A172 (cell line): ENCODE measurements around the gene GRID1. TPM values are rescaled to one million over a fixed set of nuclear protein-coding genes. Genes with fewer than 3 reads are reported as not detected.

Experiments
- DNase-seq: peaks from one replicate; pipeline ENCODE4 v3.0.0-alpha.2; 2015; ENCODE audit warnings: low spot score
- total RNA-seq: library from RNA; depleted of rRNA; stranded (reverse); fragments of >200 nt; shearing (Covaris generic); gene quantifications from 2 replicates; pipeline ENCODE4 v1.2.3, GENCODE V29; 2014

GRID1 gene
- total RNA-seq, 1 experiment from 2014 or later: 4.9 TPM

- no peak for DNase-seq
Observed at GRCh38 chr10:86293396-86293791, 73.2 kb downstream of the GRID1 start.

GRCh38 chr10:86292462-86293395 is 73.9 kb downstream of the GRID1 start:
- DNase-seq: no peak

- no peak for DNase-seq
Observed at GRCh38 chr10:86291616-86292340, 74.8 kb downstream of the GRID1 start.

GRCh38 chr10:86290933-86291615 is 75.5 kb downstream of the GRID1 start:
- DNase-seq: no peak

GRCh38 chr10:86289577-86289868 is 77.1 kb downstream of the GRID1 start:
- no peak for DNase-seq

GRCh38 chr10:86288695-86289576 is 77.7 kb downstream of the GRID1 start:
- DNase-seq: no peak

GRCh38 chr10:86287966-86288579 is 78.5 kb downstream of the GRID1 start:
- DNase-seq: no peak

- DNase-seq: no peak
Observed at GRCh38 chr10:86287110-86287793, 79.3 kb downstream of the GRID1 start.

- DNase-seq: no peak
Observed at GRCh38 chr10:86286236-86287109, 80.1 kb downstream of the GRID1 start.

GRCh38 chr10:86285136-86285790 is 81.3 kb downstream of the GRID1 start:
- no peak for DNase-seq

- no peak for DNase-seq
Observed at GRCh38 chr10:86284355-86285105, 82.1 kb downstream of the GRID1 start.

GRCh38 chr10:86283466-86284287 is 82.9 kb downstream of the GRID1 start:
- DNase-seq: no peak

- DNase-seq: no peak
Observed at GRCh38 chr10:86282664-86283465, 83.7 kb downstream of the GRID1 start.

- no peak for DNase-seq
Observed at GRCh38 chr10:86281396-86281795, 85.2 kb downstream of the GRID1 start.

- DNase-seq: no peak
Observed at GRCh38 chr10:86269332-86269731, 97.3 kb downstream of the GRID1 start.
